Measurements from ENCODE around the gene NFKBIA.
"Not testable (repeated sequence)": the region's sequence is repeated elsewhere in the genome, so short reads cannot be mapped to it uniquely, and the experiment has no call there.

NFKBIA gene

GRCh38 chr14:35404449-35405303 lies at the start of gene NFKBIA:
Gene NFKBIA, minus strand, starts transcription at chr14:35404749. Its CDS starts 105 bp downstream, at chr14:35404644.
- no peak for FAIRE-seq

- FAIRE-seq: no peak
Observed at GRCh38 chr14:35446450-35446849, 41.9 kb upstream of the NFKBIA start.

GRCh38 chr14:35444104-35444503 lies 39.6 kb upstream of the NFKBIA start:
- FAIRE-seq: no peak

GRCh38 chr14:35441160-35441559 lies 36.6 kb upstream of the NFKBIA start:
- FAIRE-seq: no peak

GRCh38 chr14:35438910-35439713 lies 34.6 kb upstream of the NFKBIA start:
- peak; percentile 77 for FAIRE-seq

- FAIRE-seq: not testable (repeated sequence)
Observed at GRCh38 chr14:35438492-35438891, 33.9 kb upstream of the NFKBIA start.

- FAIRE-seq: no peak
Observed at GRCh38 chr14:35435177-35435576, 30.6 kb upstream of the NFKBIA start.

- no peak for FAIRE-seq
Observed at GRCh38 chr14:35433826-35434225, 29.3 kb upstream of the NFKBIA start.

- no peak for FAIRE-seq
Observed at GRCh38 chr14:35430459-35431199, 26.1 kb upstream of the NFKBIA start.

- no peak for FAIRE-seq
Observed at GRCh38 chr14:35429951-35430350, 25.4 kb upstream of the NFKBIA start.

- FAIRE-seq: no peak
Observed at GRCh38 chr14:35425850-35426249, 21.3 kb upstream of the NFKBIA start.

GRCh38 chr14:35423621-35424020 lies 19.1 kb upstream of the NFKBIA start:
- no peak for FAIRE-seq

GRCh38 chr14:35420036-35420811 lies 15.7 kb upstream of the NFKBIA start:
- FAIRE-seq: no peak

GRCh38 chr14:35419429-35419841 lies 14.9 kb upstream of the NFKBIA start:
- no peak for FAIRE-seq

GRCh38 chr14:35418093-35418492 lies 13.5 kb upstream of the NFKBIA start:
- no peak for FAIRE-seq

- FAIRE-seq: no peak
Observed at GRCh38 chr14:35416108-35416750, 11.7 kb upstream of the NFKBIA start.

GRCh38 chr14:35414365-35414764 lies 9.8 kb upstream of the NFKBIA start:
- no peak for FAIRE-seq

- no peak for FAIRE-seq
Observed at GRCh38 chr14:35412272-35413056, 7.9 kb upstream of the NFKBIA start.

- FAIRE-seq: no peak
Observed at GRCh38 chr14:35410858-35411257, 6.3 kb upstream of the NFKBIA start.

GRCh38 chr14:35409595-35409994 lies 5.0 kb upstream of the NFKBIA start:
- FAIRE-seq: no peak

GRCh38 chr14:35408026-35408425 lies 3.5 kb upstream of the NFKBIA start:
- no peak for FAIRE-seq

All from G401.6 (cell line).